OCI-LY3 (cell line): ENCODE measurements around the gene ARNT2.
A peak's percentile ranks its signal among the peaks of the same experiment; 100 is the strongest.

Experiments
- H2AFZ ChIP-seq: fragments of 200-600, 300-600 bp; shearing (Covaris generic); 2 replicates; pipeline ENCODE4 v1.6.0; 2014; ENCODE audit warnings: antibody characterized with exemption, low read depth, low read length
- H3K27ac ChIP-seq: fragments of 200-600, 300-600 bp; sonication (generic); 2 replicates; pipeline ENCODE4 v1.5.1; 2014; ENCODE audit warnings: mild to moderate bottlenecking, low read length, moderate library complexity, mixed read lengths
- H3K27me3 ChIP-seq: fragments of 200-600, 300-600 bp; sonication (generic); 2 replicates; pipeline ENCODE4 v1.6.1; 2014; ENCODE audit warnings: low read depth, low read length, mixed read lengths
- H3K36me3 ChIP-seq: fragments of 200-600, 300-600 bp; sonication (generic); replicated peaks from 2 replicates; pipeline ENCODE3; 2014; ENCODE audit warnings: low read depth, low read length, mixed read lengths
- H3K4me1 ChIP-seq: fragments of 300-600, 200-600 bp; sonication (generic); 2 replicates; pipeline ENCODE4 v1.6.1; 2014; ENCODE audit warnings: low read length, mixed read lengths
- H3K4me2 ChIP-seq: fragments of 200-600, 300-600 bp; sonication (generic); 2 replicates; pipeline ENCODE4 v1.6.1; 2014; ENCODE audit warnings: low read length, mixed read lengths
- H3K4me3 ChIP-seq: fragments of 300-600, 200-600 bp; sonication (generic); 2 replicates; pipeline ENCODE4 v1.5.1; 2014; ENCODE audit warnings: antibody characterized with exemption, mild to moderate bottlenecking, low read length, moderate library complexity
- H3K79me2 ChIP-seq: fragments of 300-600, 200-600 bp; shearing (Covaris generic); 2 replicates; pipeline ENCODE4 v1.6.1; 2014; ENCODE audit warnings: mild to moderate bottlenecking, low read length, mixed read lengths
- H3K9ac ChIP-seq: fragments of 300-600, 200-600 bp; shearing (Covaris generic); 2 replicates; pipeline ENCODE4 v1.6.0; 2014; ENCODE audit warnings: mild to moderate bottlenecking, low read length, moderate library complexity
- H3K9me3 ChIP-seq: fragments of 200-600, 300-600 bp; shearing (Covaris generic); 2 replicates; pipeline ENCODE4 v1.6.1; 2014; ENCODE audit warnings: low read length, mixed read lengths; ENCODE audit not compliant: insufficient read depth
- H4K20me1 ChIP-seq: fragments of 200-600, 300-600 bp; sonication (generic); 2 replicates; pipeline ENCODE4 v1.6.1; 2016; ENCODE audit warnings: low read length, mixed read lengths; ENCODE audit not compliant: insufficient read depth
- EZH2phosphoT487 ChIP-seq: fragments of 200-600 bp; shearing (Covaris generic); IDR thresholded peaks from 2 replicates; pipeline ENCODE4 v1.6.1; 2018; ENCODE audit warnings: antibody characterized with exemption, mixed run types, low read depth
- TF ChIP-seq, protein P1 (sequence below): fragments of 200-600, 300-600 bp; sonication (generic); IDR thresholded peaks from 2 replicates; pipeline ENCODE4 v1.5.1; 2014; ENCODE audit warnings: antibody characterized with exemption, low read length, low read depth

ARNT2 gene

DNA sequence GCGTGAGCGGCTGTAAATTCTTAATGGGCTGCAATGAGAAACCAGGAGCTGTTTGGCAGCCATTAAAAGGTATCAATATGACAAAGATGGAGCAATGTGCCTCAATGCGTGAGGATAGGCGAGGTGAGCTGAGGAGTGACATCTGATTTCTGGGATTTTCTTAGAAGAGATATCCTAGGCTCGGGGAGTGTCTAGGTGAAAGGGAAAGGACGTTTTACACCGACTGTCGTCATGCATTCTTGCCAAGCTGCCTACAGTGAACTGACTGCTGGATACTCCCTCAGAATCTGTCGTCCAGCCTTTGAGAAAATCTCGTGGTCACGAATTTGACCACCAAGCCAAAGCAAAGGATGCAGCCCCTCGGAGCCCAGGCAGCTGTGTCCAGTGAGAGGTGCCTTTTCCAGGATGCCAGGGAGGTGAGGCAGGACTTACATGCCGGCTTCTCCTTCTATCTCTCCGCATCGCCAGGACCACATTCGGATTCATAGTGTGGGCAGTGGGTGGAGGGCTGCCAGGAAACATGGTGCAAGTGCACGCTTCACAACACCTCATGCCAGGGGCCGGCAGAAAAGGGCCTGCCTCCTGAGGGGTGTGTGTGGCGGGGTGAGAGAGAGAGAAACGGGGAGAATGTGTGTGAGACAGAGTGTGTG is 210.7 kb downstream of the ARNT2 start:
- peaks cover 6% of the 10 kb centered on the region for H3K27me3 ChIP-seq
- H2AFZ ChIP-seq: no peak overlapping the region
- H3K27ac ChIP-seq: no peak overlapping the region
- no peak overlapping the region for H3K4me2 ChIP-seq
- H3K79me2 ChIP-seq: no peaks in the 10 kb centered on the region
- no peak overlapping the region for H3K9ac ChIP-seq
- no peaks in the 10 kb centered on the region for H3K36me3 ChIP-seq
- H3K4me3 ChIP-seq: no peak overlapping the region
- peaks cover 17% of the 10 kb centered on the region for H3K4me1 ChIP-seq
- no peaks in the 10 kb centered on the region for H3K9me3 ChIP-seq
- no peak for TF ChIP-seq EZH2phosphoT487
- TF ChIP-seq, protein P1, sequence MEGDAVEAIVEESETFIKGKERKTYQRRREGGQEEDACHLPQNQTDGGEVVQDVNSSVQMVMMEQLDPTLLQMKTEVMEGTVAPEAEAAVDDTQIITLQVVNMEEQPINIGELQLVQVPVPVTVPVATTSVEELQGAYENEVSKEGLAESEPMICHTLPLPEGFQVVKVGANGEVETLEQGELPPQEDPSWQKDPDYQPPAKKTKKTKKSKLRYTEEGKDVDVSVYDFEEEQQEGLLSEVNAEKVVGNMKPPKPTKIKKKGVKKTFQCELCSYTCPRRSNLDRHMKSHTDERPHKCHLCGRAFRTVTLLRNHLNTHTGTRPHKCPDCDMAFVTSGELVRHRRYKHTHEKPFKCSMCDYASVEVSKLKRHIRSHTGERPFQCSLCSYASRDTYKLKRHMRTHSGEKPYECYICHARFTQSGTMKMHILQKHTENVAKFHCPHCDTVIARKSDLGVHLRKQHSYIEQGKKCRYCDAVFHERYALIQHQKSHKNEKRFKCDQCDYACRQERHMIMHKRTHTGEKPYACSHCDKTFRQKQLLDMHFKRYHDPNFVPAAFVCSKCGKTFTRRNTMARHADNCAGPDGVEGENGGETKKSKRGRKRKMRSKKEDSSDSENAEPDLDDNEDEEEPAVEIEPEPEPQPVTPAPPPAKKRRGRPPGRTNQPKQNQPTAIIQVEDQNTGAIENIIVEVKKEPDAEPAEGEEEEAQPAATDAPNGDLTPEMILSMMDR: no peak
- H4K20me1 ChIP-seq: no peaks in the 10 kb centered on the region

DNA sequence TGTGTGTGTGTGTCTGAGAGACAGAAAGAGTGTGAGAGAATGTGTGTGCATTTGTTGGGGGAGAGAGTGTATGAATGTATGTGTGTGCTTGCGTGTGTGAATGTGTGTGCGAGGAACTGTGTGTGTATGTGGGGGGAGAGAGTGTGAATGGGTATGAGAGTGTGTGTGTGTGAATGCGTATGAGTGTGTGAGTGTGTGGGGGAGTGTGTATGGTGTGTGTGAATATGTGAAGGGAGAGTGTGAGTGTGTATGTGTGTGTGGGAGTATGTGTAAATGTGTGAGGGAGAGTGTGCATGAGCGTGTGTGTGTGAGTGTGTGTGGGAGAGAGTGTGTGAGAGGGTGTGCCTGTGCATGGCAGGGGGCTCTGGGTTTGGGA is 211.2 kb downstream of the ARNT2 start:
- no peak overlapping the region for H3K4me2 ChIP-seq
- H3K79me2 ChIP-seq: no peaks in the 10 kb centered on the region
- no peaks in the 10 kb centered on the region for H3K36me3 ChIP-seq
- H3K27me3 ChIP-seq: peaks cover 6% of the 10 kb centered on the region
- H2AFZ ChIP-seq: no peak overlapping the region
- no peak overlapping the region for H3K9ac ChIP-seq
- TF ChIP-seq EZH2phosphoT487: no peak
- TF ChIP-seq, protein P1: no peak
- H3K27ac ChIP-seq: no peak overlapping the region
- H3K4me1 ChIP-seq: peaks cover 17% of the 10 kb centered on the region
- no peaks in the 10 kb centered on the region for H4K20me1 ChIP-seq
- no peak overlapping the region for H3K4me3 ChIP-seq
- no peaks in the 10 kb centered on the region for H3K9me3 ChIP-seq

DNA sequence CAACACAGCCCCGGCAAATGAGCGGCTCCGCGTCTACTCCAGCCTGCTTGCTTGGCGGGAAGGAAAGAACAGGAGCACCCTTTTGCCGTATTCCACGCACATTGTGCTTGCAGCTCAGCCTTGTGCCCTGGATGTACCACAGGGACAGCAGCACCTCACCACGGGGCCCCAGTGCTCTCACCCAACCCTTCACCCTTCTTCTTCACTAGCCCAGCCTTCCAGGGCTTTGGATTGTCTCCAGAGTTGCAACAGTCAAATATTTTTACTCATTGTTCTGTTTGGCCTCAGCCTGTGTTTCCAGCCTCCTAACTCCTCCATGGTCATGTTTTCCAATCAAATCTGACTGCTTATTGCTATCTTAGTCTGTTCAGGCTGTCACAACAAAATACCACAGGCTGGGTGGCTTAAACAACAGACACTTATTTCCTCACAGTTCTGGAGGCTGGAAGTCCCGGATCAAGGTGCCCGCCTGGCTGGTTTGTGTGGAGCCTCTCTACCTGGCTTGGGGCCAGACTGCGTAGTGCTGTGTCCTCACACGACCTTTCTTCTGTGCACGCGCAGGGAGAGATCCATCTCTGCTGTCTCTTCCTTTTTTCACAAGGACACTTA is 211.7 kb downstream of the ARNT2 start:
- H4K20me1 ChIP-seq: no peaks in the 10 kb centered on the region
- H3K9ac ChIP-seq: no peak overlapping the region
- TF ChIP-seq, protein P1: no peak
- TF ChIP-seq EZH2phosphoT487: no peak
- no peak overlapping the region for H3K4me2 ChIP-seq
- no peak overlapping the region for H3K27ac ChIP-seq
- H3K9me3 ChIP-seq: no peaks in the 10 kb centered on the region
- H3K36me3 ChIP-seq: no peaks in the 10 kb centered on the region
- no peak overlapping the region for H2AFZ ChIP-seq
- peaks cover 17% of the 10 kb centered on the region for H3K4me1 ChIP-seq
- H3K79me2 ChIP-seq: no peaks in the 10 kb centered on the region
- no peak overlapping the region for H3K4me3 ChIP-seq
- H3K27me3 ChIP-seq: peaks cover 6% of the 10 kb centered on the region

DNA sequence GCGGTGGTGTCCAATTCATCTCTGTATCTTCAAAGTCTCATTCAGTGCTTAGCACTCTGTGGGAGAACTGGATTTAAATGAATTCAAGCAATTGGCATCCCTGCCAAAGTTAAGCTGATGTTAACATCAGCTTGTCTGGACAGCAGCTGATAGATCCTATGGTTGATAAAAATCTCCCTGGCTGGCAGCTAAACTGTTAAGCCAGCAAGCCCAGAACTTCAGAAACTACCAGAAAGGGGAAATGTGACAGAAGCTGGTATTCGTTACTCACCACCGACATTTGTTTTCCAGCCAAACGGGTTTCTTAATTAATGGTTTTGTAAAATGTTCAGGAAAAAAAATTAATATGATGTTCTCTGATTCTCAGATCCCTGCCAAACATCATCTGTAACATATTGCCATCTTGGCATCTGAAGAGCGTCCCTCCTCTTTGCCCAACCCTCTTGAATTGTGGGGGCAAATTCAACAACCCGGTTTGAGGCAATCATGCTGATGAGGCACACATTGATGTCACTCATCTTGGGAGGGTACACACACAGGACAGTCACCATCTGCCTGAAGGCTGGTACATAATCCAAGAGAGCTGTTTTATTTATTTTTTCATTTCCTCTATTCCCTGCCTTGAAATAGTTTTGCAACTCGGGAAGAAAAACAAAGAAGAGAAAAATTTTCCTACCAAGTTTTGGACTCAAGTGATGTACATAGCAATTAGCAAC is 214.7 kb downstream of the ARNT2 start:
- Histone ChIP-seq H3K9me3 (peaks cover 16% of the 10 kb centered on the region; the same call in 1 of the 2 replicates), H4K20me1 (no peaks in the 10 kb centered on the region), H3K36me3 (no peaks in the 10 kb centered on the region), H3K4me2 (peak overlapping the region; percentile 58), H3K9ac (no peak overlapping the region), H3K27me3 (peaks cover 6% of the 10 kb centered on the region), H3K4me3 (peak overlapping the region; percentile 34), H3K79me2 (no peaks in the 10 kb centered on the region), H3K4me1 (peaks cover 17% of the 10 kb centered on the region), H2AFZ (no peak overlapping the region), H3K27ac (no peak overlapping the region)
- TF ChIP-seq, protein P1: no peak
- TF ChIP-seq EZH2phosphoT487: no peak
